Prostate gland (tissue), 2 donors: ENCODE measurements around the gene DCK.
"Not testable (repeated sequence)": the region's sequence is repeated elsewhere in the genome, so short reads cannot be mapped to it uniquely, and the experiment has no call there.

Experiments used
- POLR2A ChIP-seq: fragments of 450-650 bp; IDR thresholded peaks from one replicate; pipeline ENCODE4 v1.6.1; 2016; ENCODE audit warnings: antibody characterized with exemption, mild to moderate bottlenecking
- TF ChIP-seq, protein P1 (sequence below), 4 experiments: fragments of 200-600 bp in 2 of 4; fragments of 450-650 bp in 2 of 4; sonication (generic) in 2 of 4; IDR thresholded peaks; 1 replicate in 3 of 4; 2 replicates in 1 of 4; pipeline ENCODE4 v1.5.1; 2016 to 2019; ENCODE audit warnings: antibody characterized with exemption in 4 of 4, mild to moderate bottlenecking in 2 of 4, moderate library complexity in 2 of 4

GRCh38 chr4:71059573-71059972 is 66.1 kb downstream of the DCK start:
- TF ChIP-seq POLR2A, result not testable (repeated sequence)
- TF ChIP-seq, protein P1, sequence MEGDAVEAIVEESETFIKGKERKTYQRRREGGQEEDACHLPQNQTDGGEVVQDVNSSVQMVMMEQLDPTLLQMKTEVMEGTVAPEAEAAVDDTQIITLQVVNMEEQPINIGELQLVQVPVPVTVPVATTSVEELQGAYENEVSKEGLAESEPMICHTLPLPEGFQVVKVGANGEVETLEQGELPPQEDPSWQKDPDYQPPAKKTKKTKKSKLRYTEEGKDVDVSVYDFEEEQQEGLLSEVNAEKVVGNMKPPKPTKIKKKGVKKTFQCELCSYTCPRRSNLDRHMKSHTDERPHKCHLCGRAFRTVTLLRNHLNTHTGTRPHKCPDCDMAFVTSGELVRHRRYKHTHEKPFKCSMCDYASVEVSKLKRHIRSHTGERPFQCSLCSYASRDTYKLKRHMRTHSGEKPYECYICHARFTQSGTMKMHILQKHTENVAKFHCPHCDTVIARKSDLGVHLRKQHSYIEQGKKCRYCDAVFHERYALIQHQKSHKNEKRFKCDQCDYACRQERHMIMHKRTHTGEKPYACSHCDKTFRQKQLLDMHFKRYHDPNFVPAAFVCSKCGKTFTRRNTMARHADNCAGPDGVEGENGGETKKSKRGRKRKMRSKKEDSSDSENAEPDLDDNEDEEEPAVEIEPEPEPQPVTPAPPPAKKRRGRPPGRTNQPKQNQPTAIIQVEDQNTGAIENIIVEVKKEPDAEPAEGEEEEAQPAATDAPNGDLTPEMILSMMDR (IDR thresholded peaks at IDR 0.05), result not testable (repeated sequence)
